IMR-90 (cell line): Measurements from ENCODE around the gene TMEFF1.

Experiments used
- MAFK ChIP-seq: IDR thresholded peaks from 2 replicates; pipeline ENCODE4 v1.6.1; 2012; ENCODE audit warnings: low read depth, low read length, improper control_type of control experiment
- POLR2A ChIP-seq: IDR thresholded peaks from 2 replicates; pipeline ENCODE4 v1.6.1; 2012; ENCODE audit warnings: mild to moderate bottlenecking, low read depth, low read length
- RCOR1 ChIP-seq: IDR thresholded peaks from 2 replicates; pipeline ENCODE4 v1.6.1; 2012; ENCODE audit warnings: mild to moderate bottlenecking, low read length, improper control_type of control experiment; ENCODE audit not compliant: insufficient replicate concordance
- TF ChIP-seq, protein P1 (sequence below): conservative IDR thresholded peaks from 2 replicates; pipeline ENCODE4 v1.5.1; 2012; ENCODE audit warnings: mild to moderate bottlenecking, low read depth, low read length, improper control_type of control experiment

DNA sequence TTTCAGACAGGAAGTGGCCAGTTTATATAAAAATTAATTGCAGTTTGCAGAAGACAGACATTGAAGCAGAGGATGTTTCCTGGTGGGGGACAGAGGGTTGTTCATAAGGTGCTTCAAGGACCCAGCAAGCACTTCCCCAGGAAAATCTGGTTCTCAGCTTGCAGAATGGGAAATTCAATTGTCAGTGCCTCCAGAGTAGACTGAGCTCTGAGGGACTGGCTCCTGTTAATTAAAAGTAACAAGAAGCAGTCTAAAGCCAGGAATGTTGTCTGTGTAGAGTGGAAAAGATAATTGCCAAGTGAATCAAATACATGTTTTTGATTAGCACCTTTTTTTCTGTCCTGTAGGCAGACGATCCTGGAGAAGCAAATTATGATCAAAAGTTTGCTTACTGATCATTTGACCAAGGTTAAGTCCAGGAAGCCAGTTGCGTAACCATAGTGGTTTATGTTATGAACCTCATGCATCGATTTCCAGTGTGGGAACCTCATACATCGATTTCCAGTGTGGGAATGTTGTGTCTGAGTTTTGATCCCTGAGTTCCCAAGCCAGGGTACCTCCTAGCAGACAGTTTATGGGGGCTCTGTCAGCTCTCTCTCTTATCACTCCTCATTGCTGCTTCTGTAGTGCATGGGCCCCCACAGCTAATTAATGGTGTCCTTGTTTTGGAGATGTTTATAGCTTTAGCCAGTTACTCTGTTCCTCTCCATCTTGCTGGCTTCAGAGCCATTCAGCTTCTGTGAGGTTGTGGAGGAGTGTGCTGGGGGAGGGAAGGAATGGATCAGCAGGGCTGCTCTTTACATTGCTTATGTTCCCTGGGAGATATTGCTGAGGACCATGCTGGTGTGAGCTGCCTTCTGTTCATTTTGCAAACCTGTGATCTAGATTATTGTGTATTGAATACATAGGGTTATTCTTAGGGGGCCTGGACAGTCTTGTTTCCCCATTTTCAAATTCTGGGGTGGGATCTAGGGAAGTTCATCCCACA is 28.9 kb upstream of the TMEFF1 start:
- TF ChIP-seq, protein P1, sequence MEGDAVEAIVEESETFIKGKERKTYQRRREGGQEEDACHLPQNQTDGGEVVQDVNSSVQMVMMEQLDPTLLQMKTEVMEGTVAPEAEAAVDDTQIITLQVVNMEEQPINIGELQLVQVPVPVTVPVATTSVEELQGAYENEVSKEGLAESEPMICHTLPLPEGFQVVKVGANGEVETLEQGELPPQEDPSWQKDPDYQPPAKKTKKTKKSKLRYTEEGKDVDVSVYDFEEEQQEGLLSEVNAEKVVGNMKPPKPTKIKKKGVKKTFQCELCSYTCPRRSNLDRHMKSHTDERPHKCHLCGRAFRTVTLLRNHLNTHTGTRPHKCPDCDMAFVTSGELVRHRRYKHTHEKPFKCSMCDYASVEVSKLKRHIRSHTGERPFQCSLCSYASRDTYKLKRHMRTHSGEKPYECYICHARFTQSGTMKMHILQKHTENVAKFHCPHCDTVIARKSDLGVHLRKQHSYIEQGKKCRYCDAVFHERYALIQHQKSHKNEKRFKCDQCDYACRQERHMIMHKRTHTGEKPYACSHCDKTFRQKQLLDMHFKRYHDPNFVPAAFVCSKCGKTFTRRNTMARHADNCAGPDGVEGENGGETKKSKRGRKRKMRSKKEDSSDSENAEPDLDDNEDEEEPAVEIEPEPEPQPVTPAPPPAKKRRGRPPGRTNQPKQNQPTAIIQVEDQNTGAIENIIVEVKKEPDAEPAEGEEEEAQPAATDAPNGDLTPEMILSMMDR, result no peak
- no peak for TF ChIP-seq POLR2A
- TF ChIP-seq RCOR1, result no peak
- TF ChIP-seq MAFK, result no peak
